A673 (cell line): Measurements from ENCODE around the gene TARS2.

Experiments
- EZH2 ChIP-seq: fragments of 200-600 bp; sonication (generic); IDR thresholded peaks from 2 replicates; pipeline ENCODE4 v1.6.1; 2017; ENCODE audit warnings: borderline replicate concordance, low read depth, mild to moderate bottlenecking, mixed read lengths, antibody characterized with exemption, low read length; ENCODE audit not compliant: poor library complexity, severe bottlenecking
- TF ChIP-seq, protein P1 (sequence below): fragments of 300-800, 200-600 bp; sonication (generic); conservative IDR thresholded peaks from 2 replicates; pipeline ENCODE4 v1.5.1; 2017; ENCODE audit warnings: low read depth, mild to moderate bottlenecking, antibody characterized with exemption, low read length, moderate library complexity, mixed read lengths

DNA sequence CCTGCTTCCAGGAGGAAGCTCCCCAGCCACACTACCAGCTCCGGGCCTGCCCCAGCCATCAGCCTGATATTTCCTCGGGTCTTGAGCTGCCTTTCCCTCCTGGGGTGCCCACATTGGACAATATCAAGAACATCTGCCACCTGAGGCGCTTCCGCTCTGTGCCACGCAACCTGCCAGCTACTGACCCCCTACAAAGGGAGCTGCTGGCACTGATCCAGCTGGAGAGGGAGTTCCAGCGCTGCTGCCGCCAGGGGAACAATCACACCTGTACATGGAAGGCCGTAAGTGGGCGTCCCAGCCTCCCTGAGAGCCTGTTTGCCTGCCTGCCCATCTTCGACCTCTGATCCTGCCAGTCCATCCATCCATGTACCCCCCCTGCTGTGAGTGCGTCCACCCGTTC lies 24.3 kb downstream of the TARS2 start:
- TF ChIP-seq, protein P1, sequence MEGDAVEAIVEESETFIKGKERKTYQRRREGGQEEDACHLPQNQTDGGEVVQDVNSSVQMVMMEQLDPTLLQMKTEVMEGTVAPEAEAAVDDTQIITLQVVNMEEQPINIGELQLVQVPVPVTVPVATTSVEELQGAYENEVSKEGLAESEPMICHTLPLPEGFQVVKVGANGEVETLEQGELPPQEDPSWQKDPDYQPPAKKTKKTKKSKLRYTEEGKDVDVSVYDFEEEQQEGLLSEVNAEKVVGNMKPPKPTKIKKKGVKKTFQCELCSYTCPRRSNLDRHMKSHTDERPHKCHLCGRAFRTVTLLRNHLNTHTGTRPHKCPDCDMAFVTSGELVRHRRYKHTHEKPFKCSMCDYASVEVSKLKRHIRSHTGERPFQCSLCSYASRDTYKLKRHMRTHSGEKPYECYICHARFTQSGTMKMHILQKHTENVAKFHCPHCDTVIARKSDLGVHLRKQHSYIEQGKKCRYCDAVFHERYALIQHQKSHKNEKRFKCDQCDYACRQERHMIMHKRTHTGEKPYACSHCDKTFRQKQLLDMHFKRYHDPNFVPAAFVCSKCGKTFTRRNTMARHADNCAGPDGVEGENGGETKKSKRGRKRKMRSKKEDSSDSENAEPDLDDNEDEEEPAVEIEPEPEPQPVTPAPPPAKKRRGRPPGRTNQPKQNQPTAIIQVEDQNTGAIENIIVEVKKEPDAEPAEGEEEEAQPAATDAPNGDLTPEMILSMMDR, result no peak
- TF ChIP-seq EZH2, result no peak
